Measurements from ENCODE around the gene AKIRIN2.

DNA sequence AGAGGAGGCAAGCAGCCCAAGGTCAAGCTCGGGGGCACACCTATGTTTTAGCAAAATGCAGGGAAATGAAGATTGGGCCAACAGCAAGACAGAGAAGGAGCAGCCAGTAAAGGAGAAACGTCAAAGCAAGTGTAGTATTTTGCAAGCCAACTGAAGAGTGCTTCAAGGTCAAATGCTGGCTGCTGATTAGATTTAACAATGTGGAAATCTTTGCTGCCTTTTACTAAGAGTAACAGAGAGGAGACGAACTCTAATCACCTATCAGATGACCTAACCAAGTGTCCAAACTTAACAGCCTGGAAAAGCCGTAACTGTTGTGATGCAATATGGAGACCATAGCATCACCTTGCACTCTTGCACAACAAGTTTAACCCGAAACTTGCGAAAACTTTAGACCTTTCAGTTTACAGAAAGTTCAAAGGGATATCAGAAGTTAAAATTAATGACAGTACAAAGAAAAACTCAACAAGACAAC lies 30.4 kb downstream of the AKIRIN2 start:
- TF ChIP-seq CTCF (IDR thresholded peaks at IDR 0.05) (no peak), POLR2A (IDR thresholded peaks at IDR 0.05) (no peak)
